ENCODE measurements around the gene RREB1. TPM values are rescaled to one million over a fixed set of nuclear protein-coding genes. Genes with fewer than 3 reads are reported as not detected.
A peak's percentile ranks its signal among the peaks of the same experiment; 100 is the strongest.

The RREB1 gene
- total and polyA plus RNA-seq, 2 donors, result 9.2 to 13.3 TPM

GRCh38 chr6:7222197-7222596 lies 114.4 kb downstream of the RREB1 start:
- DNase-seq (ENCODE audit: low read depth in 6 of 9, low spot score in 9 of 9), result no peak
- no peak overlapping the region for H3K4me3 ChIP-seq (ENCODE audit: low read length in 2 of 2)
- over 99% methylated on average over 5 of the region's 5 CpGs for WGBS
- H3K27me3 ChIP-seq (ENCODE audit: control insufficient read depth in 2 of 2, insufficient read depth in 1 of 2, low read length in 1 of 2), result no peaks in the 10 kb centered on the region
- peaks cover 45 to 54% of the 10 kb centered on the region in 2 donors for H3K36me3 ChIP-seq (ENCODE audit: control insufficient read depth in 2 of 2, insufficient read depth in 2 of 2, low read length in 1 of 2)
- H3K9me3 ChIP-seq (ENCODE audit: control insufficient read depth in 2 of 2, insufficient read depth in 1 of 2, low read length in 1 of 2), result no peaks in the 10 kb centered on the region
- H3K4me1 ChIP-seq (ENCODE audit: control insufficient read depth in 2 of 2, insufficient read depth in 2 of 2, low read length in 2 of 2), result peaks cover 0 to 22% of the 10 kb centered on the region in 2 donors
- H3K27ac ChIP-seq (ENCODE audit: low read depth in 1 of 2, low read length in 1 of 2), result no peak overlapping the region

- peaks cover 0 to 17% of the 10 kb centered on the region in 2 donors for H3K4me1 ChIP-seq (ENCODE audit: control insufficient read depth in 2 of 2, insufficient read depth in 2 of 2, low read length in 2 of 2)
- H3K9me3 ChIP-seq (ENCODE audit: control insufficient read depth in 2 of 2, insufficient read depth in 1 of 2, low read length in 1 of 2), result no peaks in the 10 kb centered on the region
- H3K27ac ChIP-seq (ENCODE audit: low read depth in 1 of 2, low read length in 1 of 2), result no peak overlapping the region
- peaks cover 53 to 62% of the 10 kb centered on the region in 2 donors for H3K36me3 ChIP-seq (ENCODE audit: control insufficient read depth in 2 of 2, insufficient read depth in 2 of 2, low read length in 1 of 2)
- H3K27me3 ChIP-seq (ENCODE audit: control insufficient read depth in 2 of 2, insufficient read depth in 1 of 2, low read length in 1 of 2), result no peaks in the 10 kb centered on the region
- no peak overlapping the region for H3K4me3 ChIP-seq (ENCODE audit: low read length in 2 of 2)
- WGBS, result 28% methylated on average over 9 of the region's 9 CpGs
- DNase-seq (ENCODE audit: low read depth in 6 of 9, low spot score in 9 of 9), result peak in 4 of 9 donors; percentile 8 to 41 (median 29)
Measured at GRCh38 chr6:7224731-7225130, 117.0 kb downstream of the RREB1 start.

GRCh38 chr6:7228662-7229375 lies 121.1 kb downstream of the RREB1 start:
- 97% methylated on average over 21 of the region's 21 CpGs for WGBS
- peaks cover 62 to 79% of the 10 kb centered on the region in 2 donors for H3K36me3 ChIP-seq (ENCODE audit: control insufficient read depth in 2 of 2, insufficient read depth in 2 of 2, low read length in 1 of 2)
- no peak for DNase-seq (ENCODE audit: low read depth in 6 of 9, low spot score in 9 of 9)
- H3K9me3 ChIP-seq (ENCODE audit: control insufficient read depth in 2 of 2, insufficient read depth in 1 of 2, low read length in 1 of 2), result no peaks in the 10 kb centered on the region
- H3K4me1 ChIP-seq (ENCODE audit: control insufficient read depth in 2 of 2, insufficient read depth in 2 of 2, low read length in 2 of 2), result peaks cover 0 to 10% of the 10 kb centered on the region in 2 donors
- no peaks in the 10 kb centered on the region for H3K27me3 ChIP-seq (ENCODE audit: control insufficient read depth in 2 of 2, insufficient read depth in 1 of 2, low read length in 1 of 2)
- H3K4me3 ChIP-seq (ENCODE audit: low read length in 2 of 2), result no peak overlapping the region
- no peak overlapping the region for H3K27ac ChIP-seq (ENCODE audit: low read depth in 1 of 2, low read length in 1 of 2)

GRCh38 chr6:7229376-7230326 lies 121.9 kb downstream of the RREB1 start:
- DNase-seq (ENCODE audit: low read depth in 6 of 9, low spot score in 9 of 9), result no peak
- Histone ChIP-seq H3K4me1 (ENCODE audit: control insufficient read depth in 2 of 2, insufficient read depth in 2 of 2, low read length in 2 of 2) (peaks cover 0 to 6% of the 10 kb centered on the region in 2 donors), H3K36me3 (ENCODE audit: control insufficient read depth in 2 of 2, insufficient read depth in 2 of 2, low read length in 1 of 2) (peaks cover 65 to 85% of the 10 kb centered on the region in 2 donors), H3K27ac (ENCODE audit: low read depth in 1 of 2, low read length in 1 of 2) (no peak overlapping the region), H3K27me3 (ENCODE audit: control insufficient read depth in 2 of 2, insufficient read depth in 1 of 2, low read length in 1 of 2) (no peaks in the 10 kb centered on the region), H3K9me3 (ENCODE audit: control insufficient read depth in 2 of 2, insufficient read depth in 1 of 2, low read length in 1 of 2) (no peaks in the 10 kb centered on the region), H3K4me3 (ENCODE audit: low read length in 2 of 2) (no peak overlapping the region)
- 97% methylated on average over 62 of the region's 62 CpGs for WGBS

- H3K4me3 ChIP-seq (ENCODE audit: low read length in 2 of 2), result no peak overlapping the region
- no peak overlapping the region for H3K27ac ChIP-seq (ENCODE audit: low read depth in 1 of 2, low read length in 1 of 2)
- H3K4me1 ChIP-seq (ENCODE audit: control insufficient read depth in 2 of 2, insufficient read depth in 2 of 2, low read length in 2 of 2), result no peaks in the 10 kb centered on the region
- no peaks in the 10 kb centered on the region for H3K27me3 ChIP-seq (ENCODE audit: control insufficient read depth in 2 of 2, insufficient read depth in 1 of 2, low read length in 1 of 2)
- no peaks in the 10 kb centered on the region for H3K9me3 ChIP-seq (ENCODE audit: control insufficient read depth in 2 of 2, insufficient read depth in 1 of 2, low read length in 1 of 2)
- H3K36me3 ChIP-seq (ENCODE audit: control insufficient read depth in 2 of 2, insufficient read depth in 2 of 2, low read length in 1 of 2), result peaks cover 65 to 86% of the 10 kb centered on the region in 2 donors
- no peak for DNase-seq (ENCODE audit: low read depth in 6 of 9, low spot score in 9 of 9)
- WGBS, result 97% methylated on average over 39 of the region's 39 CpGs
Measured at GRCh38 chr6:7230327-7230691, 122.5 kb downstream of the RREB1 start.

- peaks cover 63 to 83% of the 10 kb centered on the region in 2 donors for H3K36me3 ChIP-seq (ENCODE audit: control insufficient read depth in 2 of 2, insufficient read depth in 2 of 2, low read length in 1 of 2)
- no peaks in the 10 kb centered on the region for H3K4me1 ChIP-seq (ENCODE audit: control insufficient read depth in 2 of 2, insufficient read depth in 2 of 2, low read length in 2 of 2)
- H3K27ac ChIP-seq (ENCODE audit: low read depth in 1 of 2, low read length in 1 of 2), result no peak overlapping the region
- H3K4me3 ChIP-seq (ENCODE audit: low read length in 2 of 2), result no peak overlapping the region
- WGBS, result 98% methylated on average over 37 of the region's 37 CpGs
- H3K9me3 ChIP-seq (ENCODE audit: control insufficient read depth in 2 of 2, insufficient read depth in 1 of 2, low read length in 1 of 2), result no peaks in the 10 kb centered on the region
- DNase-seq (ENCODE audit: low read depth in 6 of 9, low spot score in 9 of 9), result no peak
- no peaks in the 10 kb centered on the region for H3K27me3 ChIP-seq (ENCODE audit: control insufficient read depth in 2 of 2, insufficient read depth in 1 of 2, low read length in 1 of 2)
Measured at GRCh38 chr6:7230956-7231713, 123.4 kb downstream of the RREB1 start.

GRCh38 chr6:7232351-7232750 lies 124.6 kb downstream of the RREB1 start:
- no peaks in the 10 kb centered on the region for H3K27me3 ChIP-seq (ENCODE audit: control insufficient read depth in 2 of 2, insufficient read depth in 1 of 2, low read length in 1 of 2)
- H3K27ac ChIP-seq (ENCODE audit: low read depth in 1 of 2, low read length in 1 of 2), result no peak overlapping the region
- DNase-seq (ENCODE audit: low read depth in 6 of 9, low spot score in 9 of 9), result no peak
- no peak overlapping the region for H3K4me3 ChIP-seq (ENCODE audit: low read length in 2 of 2)
- peaks cover 0 to 1% of the 10 kb centered on the region in 2 donors for H3K4me1 ChIP-seq (ENCODE audit: control insufficient read depth in 2 of 2, insufficient read depth in 2 of 2, low read length in 2 of 2)
- WGBS, result 85% methylated on average over 2 of the region's 2 CpGs
- peaks cover 52 to 73% of the 10 kb centered on the region in 2 donors for H3K36me3 ChIP-seq (ENCODE audit: control insufficient read depth in 2 of 2, insufficient read depth in 2 of 2, low read length in 1 of 2)
- H3K9me3 ChIP-seq (ENCODE audit: control insufficient read depth in 2 of 2, insufficient read depth in 1 of 2, low read length in 1 of 2), result no peaks in the 10 kb centered on the region

- no peaks in the 10 kb centered on the region for H3K9me3 ChIP-seq (ENCODE audit: control insufficient read depth in 2 of 2, insufficient read depth in 1 of 2, low read length in 1 of 2)
- H3K27ac ChIP-seq (ENCODE audit: low read depth in 1 of 2, low read length in 1 of 2), result no peak overlapping the region
- WGBS, result 98% methylated on average over 3 of the region's 3 CpGs
- no peak overlapping the region for H3K4me3 ChIP-seq (ENCODE audit: low read length in 2 of 2)
- no peaks in the 10 kb centered on the region for H3K27me3 ChIP-seq (ENCODE audit: control insufficient read depth in 2 of 2, insufficient read depth in 1 of 2, low read length in 1 of 2)
- DNase-seq (ENCODE audit: low read depth in 6 of 9, low spot score in 9 of 9), result no peak
- H3K4me1 ChIP-seq (ENCODE audit: control insufficient read depth in 2 of 2, insufficient read depth in 2 of 2, low read length in 2 of 2), result peaks cover 4 to 16% of the 10 kb centered on the region in 2 donors
- peaks cover 35 to 57% of the 10 kb centered on the region in 2 donors for H3K36me3 ChIP-seq (ENCODE audit: control insufficient read depth in 2 of 2, insufficient read depth in 2 of 2, low read length in 1 of 2)
Measured at GRCh38 chr6:7234547-7234946, 126.8 kb downstream of the RREB1 start.
